K562 (cell line): ENCODE measurements around the gene DHX36. TPM values are rescaled to one million over a fixed set of nuclear protein-coding genes. Genes with fewer than 3 reads are reported as not detected.

Experiments
- ATAC-seq: fragments of 200-7000 bp; cut with Tn5 transposase; 3 replicates; pipeline ENCODE4 v1.9.1; 2020; ENCODE audit warnings: moderate library complexity
- BruUV-seq: library from RNA; stranded (reverse); fragments of 400-500 nt; replicated peaks from 2 replicates; lab custom pipeline; 2021; lab: Mats Ljungman, UMichigan
- CTCF ChIA-PET: fragments of 300-600 bp; formaldehyde crosslinking; extraction: SDS; loops from one replicate; lab custom pipeline; 2021; ENCODE audit warnings: low intra/inter-chr PET ratio; lab: Yijun Ruan, JAX
- POLR2A ChIA-PET: fragments of 300-600, 350-650 bp; sonication (Branson Sonifier 250); formaldehyde crosslinking; extraction: SDS; loops from one replicate; lab custom pipeline; 2021; ENCODE audit warnings: antibody characterized with exemption, inconsistent platforms; lab: Yijun Ruan, JAX
- DNase-seq, 4 experiments: peaks; one replicate each; pipeline versions ENCODE4 v3.0.0 to v3.0.0-alpha.2; 2011 to 2018; ENCODE audit warnings: low spot score in 3 of 4, mixed read lengths in 3 of 4; ENCODE audit errors: extremely low read depth in 1 of 4
- FAIRE-seq: peaks from 2 replicates; lab custom pipeline; 2011; peaks lifted over from hg19 to GRCh38; lab: Jason Lieb, UNC
- H2AFZ ChIP-seq: 2 replicates; pipeline ENCODE4 v1.6.0; 2011; ENCODE audit warnings: low read depth, low read length, control low read depth, inconsistent platforms
- H3K27ac ChIP-seq: fragments of 200-600 bp; 3 replicates; pipeline ENCODE4 v1.8.0; 2011; ENCODE audit warnings: low read depth, mild to moderate bottlenecking, control low read depth, inconsistent platforms, low read length, moderate library complexity, mixed read lengths; ENCODE audit errors: extremely low read depth
- H3K27me3 ChIP-seq, 2 experiments: fragments of 300-600 bp in 1 of 2; 2 replicates in 1 of 2; 3 replicates in 1 of 2; pipeline versions ENCODE4 v1.6.0 to v1.8.0; 2011; ENCODE audit warnings: inconsistent platforms in 2 of 2, low read length in 2 of 2, mild to moderate bottlenecking in 1 of 2, mixed read lengths in 1 of 2, moderate library complexity in 1 of 2; ENCODE audit not compliant: control insufficient read depth in 2 of 2, insufficient read depth in 2 of 2
- H3K36me3 ChIP-seq: fragments of 300-600 bp; 3 replicates; pipeline ENCODE4 v1.8.0; 2011; ENCODE audit warnings: mild to moderate bottlenecking, low read length, inconsistent platforms; ENCODE audit not compliant: control insufficient read depth, insufficient read depth
- H3K4me1 ChIP-seq, 2 experiments: fragments of 200-600 bp in 1 of 2; replicated peaks in 1 of 2; 2 replicates in 1 of 2; 3 replicates in 1 of 2; pipeline versions ENCODE4 v1.5.1 to v1.8.0; 2011; ENCODE audit warnings: inconsistent platforms in 2 of 2, low read length in 2 of 2, mild to moderate bottlenecking in 1 of 2, mixed read lengths in 1 of 2, moderate library complexity in 1 of 2; ENCODE audit not compliant: control insufficient read depth in 2 of 2, insufficient read depth in 2 of 2
- H3K4me2 ChIP-seq: 2 replicates; pipeline ENCODE4 v1.6.1; 2011; ENCODE audit warnings: low read length, control low read depth, inconsistent platforms, mixed read lengths; ENCODE audit not compliant: insufficient read depth
- H3K4me3 ChIP-seq: fragments of 200-600 bp; sonication (generic), shearing (Covaris generic); 2 replicates; pipeline ENCODE4 v1.5.1; 2016; ENCODE audit warnings: control low read depth, inconsistent platforms
- H3K79me2 ChIP-seq: fragments of 200-600 bp; 3 replicates; pipeline ENCODE4 v1.8.0; 2011; ENCODE audit warnings: low read length, inconsistent platforms; ENCODE audit not compliant: control insufficient read depth, insufficient read depth
- H3K9ac ChIP-seq, 2 experiments: 2 replicates each; pipeline versions ENCODE4 v1.6.0 to v1.6.1; 2011; ENCODE audit warnings: low read depth in 2 of 2, low read length in 2 of 2, control low read depth in 1 of 2, inconsistent platforms in 1 of 2, mild to moderate bottlenecking in 1 of 2, mixed read lengths in 1 of 2; ENCODE audit not compliant: insufficient read depth in 1 of 2
- H3K9me1 ChIP-seq: one replicate; pipeline ENCODE4 v1.6.0; 2011; ENCODE audit warnings: inconsistent platforms, mild to moderate bottlenecking, low read length, moderate library complexity; ENCODE audit not compliant: control insufficient read depth, insufficient read depth
- H3K9me3 ChIP-seq: replicated peaks from 2 replicates; pipeline ENCODE4 v1.5.1; 2011; ENCODE audit warnings: low read depth, low read length, inconsistent platforms; ENCODE audit not compliant: control insufficient read depth, insufficient read depth
- H4K20me1 ChIP-seq: replicated peaks from 2 replicates; pipeline ENCODE4 v1.6.1; 2011; ENCODE audit warnings: low read length, inconsistent platforms, mixed read lengths; ENCODE audit not compliant: control insufficient read depth, insufficient read depth
- GTF3C2 ChIP-seq: IDR thresholded peaks from 3 replicates; pipeline ENCODE4 v1.6.1; 2011; ENCODE audit warnings: borderline replicate concordance, mild to moderate bottlenecking, moderate library complexity; ENCODE audit not compliant: insufficient read length; ENCODE audit errors: extremely low read depth
- POLR3G ChIP-seq: IDR thresholded peaks from 2 replicates; pipeline ENCODE4 v1.6.1; 2011; ENCODE audit not compliant: insufficient read length, insufficient replicate concordance; ENCODE audit errors: extremely low read depth
- RUNX1 ChIP-seq: sonication (generic); IDR thresholded peaks from 2 replicates; pipeline ENCODE4 v1.6.1; 2016; ENCODE audit warnings: antibody characterized with exemption, low read depth
- WGBS: fragments of 100-300 bp; shearing (Covaris generic); methylation state at CpG from one replicate; pipeline ENCODE4 v1.1.6; 2016; ENCODE audit warnings: low coverage, mixed read lengths; ENCODE audit not compliant: insufficient coverage; ENCODE audit errors: missing lambda C conversion rate; 5-methylcytosine and 5-hydroxymethylcytosine counted together
- in situ Hi-C: fragments of 300-500 bp; cut with MboI; formaldehyde crosslinking; loops from 4 replicates; pipeline ENCODE4 v1.15.0; 2018; ENCODE audit warnings: inconsistent platforms, mixed read lengths
- intact Hi-C: fragments of 100-400 bp; cut with micrococcal nuclease; formaldehyde crosslinking; loops from 2 replicates; pipeline ENCODE4 v1.14.2; 2022
- polyA plus RNA-seq, 8 experiments: library from polyadenylated mRNA; depleted of rRNA in 4 of 8; stranded (reverse) in 5 of 8; unstranded in 3 of 8; fragments of >200 nt; fragmentation: Nextera tagmentation in 2 of 8; fragmentation: Illumina TruSeq in 1 of 8; extraction: Ambion mirVana in 2 of 8; extraction: Trizol in 1 of 8; gene quantifications; 2 replicates each; pipeline versions ENCODE4 v1.2.1 to v1.2.3, GENCODE V29; 2011 to 2014; ENCODE audit warnings: inconsistent platforms in 1 of 8, missing spikeins in 1 of 8
- total RNA-seq, 7 experiments: library from RNA; depleted of rRNA in 6 of 7; stranded (reverse); fragments of >200 nt in 6 of 7; fragmentation: Illumina TruSeq in 2 of 7; extraction: Trizol in 2 of 7; gene quantifications; 2 replicates each; pipeline versions ENCODE4 v1.2.1 to v1.2.3, GENCODE V29; 2011 to 2021; ENCODE audit warnings: low replicate concordance in 1 of 7
- TF ChIP-seq, protein P1 (sequence below), 2 experiments: fragments of 450-650 bp; IDR thresholded peaks; 2 replicates each; pipeline ENCODE4 v1.6.1; 2016

Gene DHX36
- total and polyA plus RNA-seq, 9 of the 15 experiments (the other 6 are each of a cell fraction or from before 2014, with no cell fraction given): 44.3 to 98.7 (median 57.0) TPM

DNA sequence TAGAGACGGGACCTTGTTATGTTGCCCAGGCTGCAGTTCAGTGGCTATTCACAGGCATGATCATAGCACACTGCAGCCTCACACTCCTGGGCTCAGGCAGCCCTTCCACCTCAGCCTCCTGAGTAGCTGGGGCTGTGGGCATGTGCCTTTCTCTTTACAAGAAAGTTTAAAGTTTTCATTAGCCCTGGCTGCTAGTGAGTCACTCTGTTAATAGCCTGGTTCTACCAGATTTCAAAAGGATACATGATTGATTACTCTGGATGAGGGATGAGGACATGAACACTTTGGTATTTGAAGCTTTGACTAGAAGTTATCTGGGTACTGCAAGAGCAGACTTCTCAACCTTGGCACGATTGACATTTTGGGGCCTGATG lies 95.1 kb downstream of the DHX36 start:
- CTCF ChIA-PET: no interaction called here
- H3K9ac ChIP-seq: no peak overlapping the region
- WGBS: 7% methylated on average over 2 of the region's 2 CpGs

More for the DNA sequence above, 95.1 kb downstream of the DHX36 start:
- no peak overlapping the region for H2AFZ ChIP-seq
- in situ Hi-C loops (no loop called here), intact Hi-C loops (no loop called here)
- peaks cover 2 to 4% of the 10 kb centered on the region in 2 experiments; a peak in 1 of 5 replicates for H3K27me3 ChIP-seq
- POLR2A ChIA-PET: interaction anchor here (0.6 to 1.0 kb wide), 2 partner anchors 8 to 93 kb away, joined by 3 read pairs; no protein-coding TSS in a partner anchor
- no peak overlapping the region for H3K4me2 ChIP-seq
- ATAC-seq (no peak), FAIRE-seq (no peak), DNase-seq (no peak)
- no peak overlapping the region for H3K27ac ChIP-seq
- no peaks in the 10 kb centered on the region for H3K79me2 ChIP-seq
- H3K36me3 ChIP-seq: no peaks in the 10 kb centered on the region
- no peaks in the 10 kb centered on the region for H3K9me3 ChIP-seq
- BruUV-seq: no TSS peak
- H3K4me1 ChIP-seq: no peaks in the 10 kb centered on the region; a peak in 3 of 5 replicates
- H3K4me3 ChIP-seq: no peak overlapping the region
- H4K20me1 ChIP-seq: no peaks in the 10 kb centered on the region
- TF ChIP-seq RUNX1 (no peak), POLR3G (no peak), GTF3C2 (no peak)
- TF ChIP-seq, protein P1, sequence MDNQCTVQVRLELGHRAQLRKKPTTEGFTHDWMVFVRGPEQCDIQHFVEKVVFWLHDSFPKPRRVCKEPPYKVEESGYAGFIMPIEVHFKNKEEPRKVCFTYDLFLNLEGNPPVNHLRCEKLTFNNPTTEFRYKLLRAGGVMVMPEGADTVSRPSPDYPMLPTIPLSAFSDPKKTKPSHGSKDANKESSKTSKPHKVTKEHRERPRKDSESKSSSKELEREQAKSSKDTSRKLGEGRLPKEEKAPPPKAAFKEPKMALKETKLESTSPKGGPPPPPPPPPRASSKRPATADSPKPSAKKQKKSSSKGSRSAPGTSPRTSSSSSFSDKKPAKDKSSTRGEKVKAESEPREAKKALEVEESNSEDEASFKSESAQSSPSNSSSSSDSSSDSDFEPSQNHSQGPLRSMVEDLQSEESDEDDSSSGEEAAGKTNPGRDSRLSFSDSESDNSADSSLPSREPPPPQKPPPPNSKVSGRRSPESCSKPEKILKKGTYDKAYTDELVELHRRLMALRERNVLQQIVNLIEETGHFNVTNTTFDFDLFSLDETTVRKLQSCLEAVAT (IDR thresholded peaks at IDR 0.05): no peak
- H3K9me1 ChIP-seq: no peaks in the 10 kb centered on the region
